C4-2B (cell line): Measurements from ENCODE around the gene TTC23.

Source experiments
- CTCF ChIP-seq: fragments of 450-650 bp; conservative IDR thresholded peaks from 2 replicates; pipeline ENCODE4 v1.5.1; 2017; ENCODE audit warnings: mild to moderate bottlenecking
- ZFX ChIP-seq: fragments of 450-650 bp; IDR thresholded peaks from 2 replicates; pipeline ENCODE4 v1.6.1; 2017

GRCh38 chr15:99123713-99124451 lies 125.5 kb downstream of the TTC23 start:
- TF ChIP-seq CTCF: no peak
- TF ChIP-seq ZFX: no peak
